GM18520 (cell line): ENCODE measurements around the gene KIF1B.
"Not testable (repeated sequence)": the region's sequence is repeated elsewhere in the genome, so short reads cannot be mapped to it uniquely, and the experiment has no call there.

Experiments
- ATAC-seq: cut with Tn5 transposase; IDR thresholded peaks from one replicate; pipeline ENCODE4 v1.9.1; 2021; ENCODE audit not compliant: unreplicated experiment

The KIF1B gene

DNA sequence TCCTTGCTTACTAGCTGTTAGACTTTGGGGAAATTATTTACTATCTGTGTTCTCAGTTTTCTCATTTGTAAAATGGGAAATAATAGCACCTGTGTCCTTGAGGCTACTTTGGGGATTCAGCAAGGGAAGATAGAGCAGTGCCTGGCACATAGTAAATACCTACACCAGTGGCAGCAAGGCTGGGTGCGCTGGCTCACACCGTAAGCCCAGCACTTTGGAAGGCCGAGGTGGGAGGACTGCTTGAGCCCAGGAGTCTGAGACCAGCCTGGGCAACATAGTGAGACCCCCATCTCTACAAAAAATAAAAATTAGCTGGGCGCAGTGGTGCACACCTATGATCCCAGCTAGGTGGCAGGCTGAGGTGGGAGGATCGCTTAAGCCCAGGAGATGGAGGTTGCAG, 211.3 kb downstream of the KIF1B start:
- ATAC-seq: no peak

DNA sequence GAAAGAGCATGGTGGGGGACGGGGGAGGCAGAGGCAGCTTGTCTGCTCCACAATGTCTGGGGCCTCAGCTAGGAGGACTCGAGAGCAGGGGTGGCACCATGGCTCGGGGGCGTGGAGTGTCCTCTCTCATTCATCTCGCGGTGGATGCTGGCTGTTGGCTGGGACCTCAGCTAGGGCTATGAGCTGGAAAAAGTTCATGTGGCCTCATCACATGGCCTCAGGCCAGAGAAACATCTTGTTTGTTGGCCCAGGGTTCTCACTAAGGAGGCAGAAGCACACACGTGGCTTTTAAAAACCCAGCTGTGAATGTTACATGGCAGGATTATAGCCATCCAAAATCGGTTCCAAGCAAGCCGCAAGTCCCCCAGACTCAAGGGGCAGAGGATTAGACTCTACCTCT, 213.7 kb downstream of the KIF1B start:
- no peak for ATAC-seq

DNA sequence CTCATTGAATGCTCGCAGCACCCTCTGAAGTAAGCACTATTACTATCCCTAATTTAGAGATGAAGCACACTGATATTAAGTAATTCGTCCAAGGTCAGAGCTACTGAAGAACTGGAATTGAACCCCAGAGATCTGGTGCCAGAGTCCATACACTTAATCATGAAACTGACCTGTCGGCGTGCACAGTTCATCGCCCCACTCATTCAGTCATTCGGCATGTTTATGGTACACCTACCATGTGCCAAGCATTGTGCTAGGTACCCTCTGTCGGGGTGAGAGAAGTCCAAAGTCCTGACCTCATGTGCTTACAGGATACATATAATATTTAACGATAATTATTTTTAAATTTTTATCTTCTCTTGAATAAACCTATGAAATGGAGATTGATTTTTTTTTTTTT, 214.3 kb downstream of the KIF1B start:
- ATAC-seq: no peak

DNA sequence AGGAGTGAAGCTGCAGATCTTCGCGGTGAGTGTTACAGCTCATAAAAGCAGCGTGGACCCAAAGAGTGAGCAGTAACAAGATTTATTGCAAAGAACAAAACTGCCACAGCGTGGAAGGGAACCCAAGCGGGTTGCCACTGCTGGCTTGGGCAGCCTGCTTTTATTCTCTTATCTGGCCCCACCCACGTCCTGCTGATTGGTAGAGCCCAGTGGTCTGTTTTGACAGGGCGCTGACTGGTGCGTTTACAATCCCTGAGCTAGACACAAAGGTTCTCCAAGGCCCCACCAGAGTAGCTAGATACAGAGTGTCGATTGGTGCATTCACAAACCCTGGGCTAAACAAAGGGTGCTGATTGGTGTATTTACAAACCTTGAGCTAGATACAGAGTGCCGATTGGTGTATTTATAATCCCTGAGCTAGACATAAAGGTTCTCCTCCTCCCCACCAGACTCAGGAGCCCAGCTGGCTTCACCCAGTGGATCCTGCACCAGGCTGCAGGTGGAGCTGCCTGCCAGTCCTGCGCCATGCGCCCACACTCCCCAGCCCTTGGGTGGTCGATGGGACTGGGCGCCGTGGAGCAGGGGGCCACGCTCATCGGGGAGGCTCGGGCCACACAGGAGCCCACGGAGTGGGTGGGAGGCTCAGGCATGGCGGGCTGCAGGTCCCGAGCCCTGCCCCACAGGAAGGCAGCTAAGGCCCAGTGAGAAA, 215.6 kb downstream of the KIF1B start:
- not testable (repeated sequence) for ATAC-seq

DNA sequence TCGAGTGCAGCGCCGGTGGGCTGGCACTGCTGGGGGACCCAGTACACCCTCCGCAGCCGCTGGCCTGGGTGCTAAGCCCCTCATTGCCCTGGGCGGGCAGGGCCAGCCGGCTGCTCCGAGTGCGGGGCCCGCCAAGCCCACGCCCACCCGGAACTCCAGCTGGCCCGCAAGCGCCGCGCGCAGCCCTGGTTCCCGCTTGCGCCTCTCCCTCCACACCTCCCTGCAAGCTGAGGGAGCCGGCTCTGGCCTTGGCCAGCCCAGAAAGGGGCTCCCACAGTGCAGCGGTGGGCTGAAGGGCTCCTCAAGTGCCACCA, 216.1 kb downstream of the KIF1B start:
- ATAC-seq: not testable (repeated sequence)

DNA sequence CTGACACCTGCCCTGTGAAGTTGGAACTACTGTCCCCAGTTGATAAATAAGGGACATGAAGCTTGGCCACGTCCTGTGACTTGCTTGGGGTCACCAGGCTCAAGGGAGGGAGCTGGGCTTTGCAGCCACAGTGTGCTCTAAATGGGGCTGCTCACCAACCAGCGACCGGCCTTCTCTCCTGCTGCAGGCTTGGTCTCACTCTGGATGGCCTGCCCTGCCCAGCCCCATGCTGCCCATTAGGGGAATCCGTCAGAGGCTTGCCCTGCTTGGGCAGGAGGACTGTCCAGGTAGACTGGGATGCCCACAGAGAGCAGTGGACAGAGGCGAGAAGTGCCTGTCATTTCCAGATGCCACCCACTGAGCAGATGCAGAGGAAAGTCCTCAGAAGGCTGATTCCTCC, 218.6 kb downstream of the KIF1B start:
- no peak for ATAC-seq

DNA sequence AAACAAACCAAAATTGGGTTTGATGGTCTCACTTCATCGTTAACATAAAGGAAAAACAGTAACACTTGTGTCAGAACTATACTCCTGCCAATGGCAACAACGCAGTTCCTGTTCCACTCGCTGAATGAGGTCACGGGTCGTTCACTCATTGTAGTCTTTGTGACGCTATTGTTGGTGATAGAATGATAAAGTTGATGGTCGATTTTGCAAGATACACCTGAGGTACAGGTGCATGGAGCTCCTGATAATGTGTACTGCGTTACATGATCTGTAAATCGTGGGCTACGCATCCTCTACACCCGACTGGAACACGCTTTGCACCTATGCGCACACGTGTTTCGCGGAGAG, 219.5 kb downstream of the KIF1B start:
- peak; percentile 14 for ATAC-seq

DNA sequence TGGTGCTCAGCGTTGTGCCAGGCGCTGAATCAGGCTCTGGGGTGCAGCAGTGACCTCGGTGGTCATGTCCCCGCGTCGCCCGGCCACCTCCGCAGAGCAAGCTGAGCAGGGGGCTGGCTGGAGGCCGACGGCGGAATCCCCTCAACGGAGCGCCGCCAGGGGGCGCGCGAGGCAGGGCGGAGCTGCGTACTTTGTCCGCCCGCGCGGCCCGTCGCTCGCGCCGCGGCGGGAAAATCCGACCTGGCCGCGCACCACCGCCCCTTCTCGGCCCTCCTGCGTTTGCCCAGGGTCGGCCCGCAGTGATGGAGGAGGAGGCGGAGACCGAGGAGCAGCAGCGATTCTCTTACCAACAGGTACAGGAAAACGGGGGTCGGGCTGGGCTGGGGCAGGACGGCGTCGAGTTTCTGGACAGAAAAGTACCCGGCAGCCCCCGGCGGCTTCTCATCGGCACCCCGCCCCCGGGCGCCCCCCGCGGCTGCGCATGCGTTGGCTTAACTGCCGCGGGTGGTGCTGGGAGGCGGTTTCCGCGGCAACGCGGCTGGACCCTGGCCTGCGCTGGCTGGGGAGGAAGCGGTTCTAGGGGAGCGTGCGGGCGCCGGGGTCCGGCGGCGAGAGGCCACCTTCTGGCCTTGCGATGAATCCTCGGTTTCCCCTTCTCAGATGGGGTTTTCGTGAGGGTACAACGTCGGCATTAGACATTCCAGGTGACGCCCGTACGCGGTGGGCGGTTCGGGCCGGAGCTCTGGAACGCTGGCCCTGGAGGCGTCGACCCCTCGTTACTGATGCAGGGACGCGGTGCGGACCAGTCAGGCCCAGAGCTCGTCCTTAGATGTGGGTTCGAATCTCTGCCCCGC, 220.1 kb downstream of the KIF1B start, which contains the start of gene CENPS:
CENPS (plus strand) TSS at position 218 of the 854 bp plus-strand sequence; CDS start at position 303, 85 bp downstream.
- peak; percentile 66 for ATAC-seq
